ENCODE data around the gene CORIN. TPM values are rescaled to one million over a fixed set of nuclear protein-coding genes. Genes with fewer than 3 reads are reported as not detected.
"Not testable (repeated sequence)": the region's sequence is repeated elsewhere in the genome, so short reads cannot be mapped to it uniquely, and the experiment has no call there.

The CORIN gene
- total and polyA plus RNA-seq, 2 of the 4 experiments (the other 2 are of a cell fraction): 20.3 to 24.7 TPM

GRCh38 chr4:47767956-47768355, 69.9 kb downstream of the CORIN start:
- H3K56ac ChIP-seq (ENCODE audit: extremely low read depth, insufficient read depth, low read length); H2BK120ac ChIP-seq (ENCODE audit: low read depth, low read length); H3K9me1 ChIP-seq (ENCODE audit: insufficient read depth, low read length); H4K5ac ChIP-seq (ENCODE audit: low read depth, low read length); H2BK20ac ChIP-seq (ENCODE audit: low read depth, low read length); dilution Hi-C loops (cut with HindIII; ENCODE audit: low sequenced_read_pairs, unreplicated experiment); H3K14ac ChIP-seq (replicated peaks; ENCODE audit: low read depth, low read length); H3K4ac ChIP-seq (ENCODE audit: low read depth, low read length); DNase-seq; H2BK5ac ChIP-seq (ENCODE audit: low read depth, low read length, poor library complexity, severe bottlenecking); H3K27me3 ChIP-seq (ENCODE audit: control insufficient read depth, insufficient read depth, low read length); H3K79me1 ChIP-seq (ENCODE audit: low read depth in 1 of 2, low read length in 2 of 2); H3K27ac ChIP-seq (ENCODE audit: insufficient read depth, low read length); ATAC-seq (ENCODE audit: low read depth); H3K36me3 ChIP-seq (ENCODE audit: control insufficient read depth, insufficient read depth, low read length); H2BK15ac ChIP-seq (ENCODE audit: low read depth, low read length); H4K8ac ChIP-seq (ENCODE audit: low read depth in 2 of 2, low read length in 2 of 2); H2AK5ac ChIP-seq (ENCODE audit: low read depth, low read length); H3K4me2 ChIP-seq (ENCODE audit: low read depth, low read length); H4K20me1 ChIP-seq (ENCODE audit: insufficient read depth, low read length); H4K91ac ChIP-seq (ENCODE audit: insufficient read depth, low read depth, low read length); H2AFZ ChIP-seq (replicated peaks; ENCODE audit: low read length, poor library complexity); H3K18ac ChIP-seq (ENCODE audit: low read depth, low read length); BruUV-seq (replicated peaks); H3K9ac ChIP-seq (ENCODE audit: low read depth, low read length); H3K4me3 ChIP-seq (ENCODE audit: insufficient read depth, low read depth, low read length); H3K9me3 ChIP-seq (ENCODE audit: control insufficient read depth, insufficient read depth, low read length); POLR2A ChIA-PET (ENCODE audit: unreplicated experiment); H3K23ac ChIP-seq (ENCODE audit: low read depth, low read length); H2AK9ac ChIP-seq (replicated peaks; ENCODE audit: low read depth, low read length, poor library complexity); H3K4me1 ChIP-seq (ENCODE audit: control insufficient read depth, insufficient read depth, low read length); CTCF ChIA-PET; intact Hi-C loops (cut with micrococcal nuclease); in situ Hi-C loops (cut with MboI; ENCODE audit: low sequenced_read_pairs): not testable (repeated sequence)
- WGBS, 2 experiments (ENCODE audit: extremely low coverage in 2 of 2, insufficient read length in 1 of 2): 92% methylated on average over 4 of the region's 7 CpGs; no CpG with 5 or more reads in 1 of the 2 experiments
